SK-N-SH (cell line): ENCODE data around the gene IL6ST.

ENCODE experiments used
- CTCF ChIP-seq: fragments of 200-600 bp; sonication (generic); IDR thresholded peaks from 2 replicates; pipeline ENCODE4 v1.6.1; 2017; ENCODE audit warnings: antibody characterized with exemption, mild to moderate bottlenecking, moderate library complexity
- EP300 ChIP-seq, 2 experiments: IDR thresholded peaks; 2 replicates each; pipeline versions ENCODE4 v1.4.0 to v1.6.1; 2012; ENCODE audit warnings: borderline replicate concordance in 1 of 2, low read depth in 1 of 2, low read length in 1 of 2
- EZH2phosphoT487 ChIP-seq: fragments of 200-600 bp; sonication (generic); IDR thresholded peaks from 2 replicates; pipeline ENCODE4 v1.6.1; 2017; ENCODE audit warnings: low read depth, mixed run types, mild to moderate bottlenecking, antibody characterized with exemption, moderate library complexity, borderline replicate concordance
- JUND ChIP-seq: IDR thresholded peaks from 2 replicates; pipeline ENCODE4 v1.4.0; 2012
- MAX ChIP-seq: IDR thresholded peaks from 2 replicates; pipeline ENCODE4 v1.4.0; 2012; ENCODE audit warnings: low read depth
- MEF2A ChIP-seq: IDR thresholded peaks from 2 replicates; pipeline ENCODE4 v1.4.0; 2012; ENCODE audit warnings: low read depth, borderline replicate concordance
- POLR2AphosphoS5 ChIP-seq: IDR thresholded peaks from 2 replicates; pipeline ENCODE4 v1.6.1; 2012; ENCODE audit warnings: low read depth, low read length
- RXRA ChIP-seq: IDR thresholded peaks from 2 replicates; pipeline ENCODE4 v1.4.0; 2012; ENCODE audit warnings: low read depth, mild to moderate bottlenecking, borderline replicate concordance
- SMC3 ChIP-seq: IDR thresholded peaks from 2 replicates; pipeline ENCODE4 v1.6.1; 2012; ENCODE audit warnings: low read depth, low read length, improper control_type of control experiment
- USF2 ChIP-seq: fragments of 150-350 bp; IDR thresholded peaks from 2 replicates; pipeline ENCODE4 v1.6.1; 2017; ENCODE audit warnings: antibody characterized with exemption, low read length, low read depth, borderline replicate concordance

GRCh38 chr5:55993731-55994494 lies 850 bp downstream of the IL6ST start:
- no peak for TF ChIP-seq JUND
- TF ChIP-seq MAX = no peak
- TF ChIP-seq CTCF = no peak
- TF ChIP-seq EZH2phosphoT487 = no peak
- TF ChIP-seq EP300 (IDR thresholded peaks at IDR 0.05; ENCODE audit: borderline replicate concordance in 1 of 2, low read depth in 1 of 2, low read length in 1 of 2) = no peak
- TF ChIP-seq MEF2A = no peak
- TF ChIP-seq SMC3 = no peak
- no peak for TF ChIP-seq POLR2AphosphoS5
- TF ChIP-seq USF2 = no peak
- TF ChIP-seq RXRA = no peak
